Osteoblast (primary cell): ENCODE results near the gene CREB5. TPM values are rescaled to one million over a fixed set of nuclear protein-coding genes. Genes with fewer than 3 reads are reported as not detected.
A peak's percentile ranks its signal among the peaks of the same experiment; 100 is the strongest.

Experiments
- DNase-seq: peaks from one replicate; pipeline ENCODE4 v3.0.0; 2011; ENCODE audit warnings: low spot score, mixed read lengths; ENCODE audit not compliant: insufficient read length; ENCODE audit errors: missing footprints
- H2AFZ ChIP-seq: 2 replicates; pipeline ENCODE4 v1.6.0; 2011; ENCODE audit warnings: mild to moderate bottlenecking, low read length
- H3K27ac ChIP-seq: 2 replicates; pipeline ENCODE4 v1.5.1; 2011; ENCODE audit warnings: mild to moderate bottlenecking, low read depth, low read length, moderate library complexity
- H3K27me3 ChIP-seq: 2 replicates; pipeline ENCODE4 v1.6.0; 2012; ENCODE audit warnings: mild to moderate bottlenecking, control low read depth, inconsistent platforms, low read length, moderate library complexity; ENCODE audit not compliant: insufficient read depth
- H3K36me3 ChIP-seq: 2 replicates; pipeline ENCODE4 v1.5.1; 2011; ENCODE audit warnings: mild to moderate bottlenecking, low read length, control low read depth, moderate library complexity; ENCODE audit not compliant: insufficient read depth
- H3K4me1 ChIP-seq: 2 replicates; pipeline ENCODE4 v1.5.1; 2011; ENCODE audit warnings: mild to moderate bottlenecking, low read length, control low read depth, moderate library complexity; ENCODE audit not compliant: insufficient read depth
- H3K4me2 ChIP-seq: 2 replicates; pipeline ENCODE4 v1.6.0; 2011; ENCODE audit warnings: mild to moderate bottlenecking, low read length; ENCODE audit not compliant: insufficient read depth
- H3K4me3 ChIP-seq: fragments of 200-600 bp; sonication (generic); 3 replicates; pipeline ENCODE4 v1.5.1; 2012; ENCODE audit warnings: mild to moderate bottlenecking, low read length, inconsistent platforms; ENCODE audit not compliant: insufficient read depth
- H3K79me2 ChIP-seq: 2 replicates; pipeline ENCODE4 v1.6.0; 2012; ENCODE audit warnings: mild to moderate bottlenecking, low read length, control low read depth, inconsistent platforms; ENCODE audit not compliant: insufficient read depth
- H3K9me3 ChIP-seq: 2 replicates; pipeline ENCODE4 v1.5.1; 2011; ENCODE audit warnings: low read depth, low read length, control low read depth
- H4K20me1 ChIP-seq: 2 replicates; pipeline ENCODE4 v1.6.0; 2012; ENCODE audit warnings: mild to moderate bottlenecking, low read length, control low read depth; ENCODE audit not compliant: insufficient read depth
- total RNA-seq: library from RNA; depleted of rRNA; stranded (reverse); fragments of >200 nt; gene quantifications from 2 replicates; pipeline ENCODE4 v1.2.3, GENCODE V29; 2012
- TF ChIP-seq, protein P1 (sequence below): IDR thresholded peaks from 2 replicates; pipeline ENCODE4 v1.5.1; 2011; ENCODE audit warnings: mild to moderate bottlenecking, low read depth, low read length, moderate library complexity; ENCODE audit errors: extremely low read depth

The CREB5 gene
- total RNA-seq, 1 donor: 5.1 TPM

DNA sequence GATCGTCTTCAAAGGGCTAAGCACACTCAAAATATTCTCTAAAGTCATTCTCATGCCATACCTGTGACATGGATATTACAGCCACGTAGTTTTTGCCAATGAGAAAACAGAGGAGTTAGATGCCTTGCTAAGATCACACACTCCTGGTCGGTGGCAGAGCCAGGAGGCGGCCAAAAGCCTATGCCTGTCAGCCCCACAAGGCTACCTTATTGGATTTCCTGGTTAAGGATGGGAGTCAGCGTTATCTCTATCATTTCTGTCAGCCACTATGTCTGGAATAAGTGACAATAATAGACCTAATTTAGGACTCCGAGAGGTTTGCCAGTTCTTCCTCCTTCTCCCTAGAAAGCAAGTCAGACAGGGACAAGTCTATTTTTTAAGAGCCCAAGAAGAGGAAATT, 295.0 kb downstream of the CREB5 start:
- Histone ChIP-seq H3K9me3 (no peaks in the 10 kb centered on the region), H3K4me3 (no peak overlapping the region), H3K27ac (peak overlapping the region; percentile 58), H3K4me1 (peaks cover 15% of the 10 kb centered on the region), H4K20me1 (peaks cover 5% of the 10 kb centered on the region), H3K79me2 (no peaks in the 10 kb centered on the region), H3K27me3 (no peaks in the 10 kb centered on the region), H2AFZ (no peak overlapping the region), H3K4me2 (peak overlapping the region; percentile 69), H3K36me3 (no peaks in the 10 kb centered on the region)
- DNase-seq: no peak
- TF ChIP-seq, protein P1, sequence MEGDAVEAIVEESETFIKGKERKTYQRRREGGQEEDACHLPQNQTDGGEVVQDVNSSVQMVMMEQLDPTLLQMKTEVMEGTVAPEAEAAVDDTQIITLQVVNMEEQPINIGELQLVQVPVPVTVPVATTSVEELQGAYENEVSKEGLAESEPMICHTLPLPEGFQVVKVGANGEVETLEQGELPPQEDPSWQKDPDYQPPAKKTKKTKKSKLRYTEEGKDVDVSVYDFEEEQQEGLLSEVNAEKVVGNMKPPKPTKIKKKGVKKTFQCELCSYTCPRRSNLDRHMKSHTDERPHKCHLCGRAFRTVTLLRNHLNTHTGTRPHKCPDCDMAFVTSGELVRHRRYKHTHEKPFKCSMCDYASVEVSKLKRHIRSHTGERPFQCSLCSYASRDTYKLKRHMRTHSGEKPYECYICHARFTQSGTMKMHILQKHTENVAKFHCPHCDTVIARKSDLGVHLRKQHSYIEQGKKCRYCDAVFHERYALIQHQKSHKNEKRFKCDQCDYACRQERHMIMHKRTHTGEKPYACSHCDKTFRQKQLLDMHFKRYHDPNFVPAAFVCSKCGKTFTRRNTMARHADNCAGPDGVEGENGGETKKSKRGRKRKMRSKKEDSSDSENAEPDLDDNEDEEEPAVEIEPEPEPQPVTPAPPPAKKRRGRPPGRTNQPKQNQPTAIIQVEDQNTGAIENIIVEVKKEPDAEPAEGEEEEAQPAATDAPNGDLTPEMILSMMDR: no peak

DNA sequence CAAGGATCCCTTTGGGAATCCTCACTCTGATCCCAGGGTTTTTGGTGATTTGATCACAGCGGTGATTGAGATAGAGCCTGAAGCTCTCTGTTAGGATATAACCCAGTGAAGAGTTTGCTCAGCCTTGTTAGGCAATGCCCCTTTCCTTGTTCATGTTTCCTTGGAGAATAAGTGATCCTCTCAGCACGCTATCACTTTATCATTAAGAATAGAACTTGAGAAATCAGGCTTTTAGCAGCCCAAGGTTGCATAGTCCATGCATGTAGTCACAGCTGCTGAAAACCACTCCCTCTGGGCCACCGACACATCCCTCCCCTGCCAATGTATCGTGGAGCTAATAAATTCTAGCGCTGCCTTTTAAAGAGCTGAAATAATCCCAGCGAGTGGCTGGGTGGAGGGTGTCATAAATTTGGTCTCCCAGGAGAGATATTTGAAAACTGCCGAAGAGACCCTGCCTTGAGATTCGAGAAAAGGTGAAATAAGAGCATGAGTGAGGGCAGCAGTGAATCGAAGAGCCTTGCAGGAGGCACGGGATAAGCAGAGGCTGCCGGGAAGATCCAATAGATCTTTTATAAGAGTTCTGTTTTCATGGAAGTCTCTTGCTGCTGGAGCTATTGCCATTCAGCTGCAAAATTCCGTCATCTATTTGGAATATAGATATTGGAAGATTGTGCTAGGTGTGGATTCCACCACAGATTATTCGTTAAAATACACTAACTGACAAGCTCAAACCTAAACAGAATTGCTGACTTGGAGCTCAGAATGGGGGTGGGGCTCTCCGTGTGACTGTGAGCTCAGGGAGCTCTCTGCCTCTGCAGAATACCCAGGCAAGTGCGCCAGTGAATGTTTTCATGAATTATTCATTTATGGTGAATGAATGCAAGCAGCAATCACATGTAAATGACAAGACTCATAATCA, 296.0 kb downstream of the CREB5 start:
- H3K9me3 ChIP-seq: no peaks in the 10 kb centered on the region
- H3K27ac ChIP-seq: peak overlapping the region; percentile 58
- H3K4me1 ChIP-seq: peaks cover 15% of the 10 kb centered on the region
- TF ChIP-seq, protein P1: no peak
- peak overlapping the region; percentile 69 for H3K4me2 ChIP-seq
- no peaks in the 10 kb centered on the region for H3K79me2 ChIP-seq
- H3K36me3 ChIP-seq: no peaks in the 10 kb centered on the region
- peak overlapping the region; percentile 63 for H2AFZ ChIP-seq
- H3K4me3 ChIP-seq: peak overlapping the region; percentile 51
- no peaks in the 10 kb centered on the region for H3K27me3 ChIP-seq
- H4K20me1 ChIP-seq: peaks cover 5% of the 10 kb centered on the region
- DNase-seq: no peak

DNA sequence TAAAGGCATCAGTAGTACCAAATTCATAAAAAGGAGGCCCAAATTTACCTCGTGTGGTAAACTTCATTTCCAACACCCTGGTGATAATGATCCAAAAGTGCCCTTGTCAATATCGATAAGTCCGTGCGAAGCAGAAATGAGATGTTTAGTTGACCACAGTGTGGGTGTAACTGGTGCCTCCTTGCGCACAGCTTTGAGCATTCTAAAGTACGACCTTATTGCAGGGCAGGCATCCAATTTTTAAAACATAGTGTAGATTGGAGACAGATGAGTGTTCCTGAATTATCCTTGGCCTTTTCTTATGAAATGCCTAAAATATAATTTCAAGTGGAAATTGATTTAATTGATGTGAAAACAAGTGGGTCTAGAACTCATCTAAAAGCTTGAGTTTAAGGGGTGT, 297.4 kb downstream of the CREB5 start:
- TF ChIP-seq, protein P1: no peak
- no peaks in the 10 kb centered on the region for H3K9me3 ChIP-seq
- DNase-seq: no peak
- no peak overlapping the region for H3K4me3 ChIP-seq
- H4K20me1 ChIP-seq: peaks cover 5% of the 10 kb centered on the region
- H3K27me3 ChIP-seq: no peaks in the 10 kb centered on the region
- no peak overlapping the region for H3K4me2 ChIP-seq
- no peaks in the 10 kb centered on the region for H3K36me3 ChIP-seq
- H3K27ac ChIP-seq: no peak overlapping the region
- H3K4me1 ChIP-seq: peaks cover 15% of the 10 kb centered on the region
- no peak overlapping the region for H2AFZ ChIP-seq
- H3K79me2 ChIP-seq: no peaks in the 10 kb centered on the region

DNA sequence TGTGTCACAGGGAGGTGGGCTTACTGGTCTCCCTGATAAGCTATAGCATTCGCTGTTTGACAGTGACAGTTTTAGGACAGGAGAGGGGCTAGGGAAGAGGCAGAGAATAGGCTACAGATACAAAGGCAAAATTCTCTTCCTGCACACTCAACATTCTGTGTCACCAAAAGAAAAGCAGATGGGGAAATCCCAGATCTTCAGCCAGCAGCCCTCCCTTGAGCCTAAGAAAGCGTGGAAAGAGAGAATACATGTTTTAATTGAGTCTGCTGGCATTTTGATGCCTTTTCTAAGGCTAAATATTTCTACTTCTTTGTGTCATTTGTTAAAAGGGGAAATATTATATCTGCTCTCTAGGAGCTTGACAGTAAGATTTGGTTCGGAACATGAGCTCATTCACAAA, 298.8 kb downstream of the CREB5 start:
- H4K20me1 ChIP-seq: peaks cover 5% of the 10 kb centered on the region
- peaks cover 15% of the 10 kb centered on the region for H3K4me1 ChIP-seq
- no peak overlapping the region for H2AFZ ChIP-seq
- H3K9me3 ChIP-seq: no peaks in the 10 kb centered on the region
- H3K27me3 ChIP-seq: no peaks in the 10 kb centered on the region
- H3K27ac ChIP-seq: no peak overlapping the region
- no peak overlapping the region for H3K4me2 ChIP-seq
- no peak for DNase-seq
- TF ChIP-seq, protein P1: no peak
- H3K36me3 ChIP-seq: no peaks in the 10 kb centered on the region
- no peak overlapping the region for H3K4me3 ChIP-seq
- H3K79me2 ChIP-seq: no peaks in the 10 kb centered on the region
